Measurements from ENCODE around the gene FXN.

- TF ChIP-seq CTCF (IDR thresholded peaks at IDR 0.05) (no peak), POLR2A (IDR thresholded peaks at IDR 0.05) (no peak)
These were observed 55.4 kb downstream of the FXN start for GRCh38 chr9:69090946-69091345.
